NCI-H2171 treated with DMSO at 0.1 percent for 48 hours (cell line): ENCODE measurements around the gene NCOA6.
"Not testable (repeated sequence)": the region's sequence is repeated elsewhere in the genome, so short reads cannot be mapped to it uniquely, and the experiment has no call there.

Source experiments
- DNase-seq: peaks from one replicate; lab custom pipeline; 2025; lab: John Stamatoyannopoulos, UW

Gene NCOA6

GRCh38 chr20:34829191-34829590, 3.7 kb upstream of the NCOA6 start:
- DNase-seq = no peak

GRCh38 chr20:34824806-34825529, 483 bp downstream of the NCOA6 start:
- DNase-seq = peak; percentile 68

DNA sequence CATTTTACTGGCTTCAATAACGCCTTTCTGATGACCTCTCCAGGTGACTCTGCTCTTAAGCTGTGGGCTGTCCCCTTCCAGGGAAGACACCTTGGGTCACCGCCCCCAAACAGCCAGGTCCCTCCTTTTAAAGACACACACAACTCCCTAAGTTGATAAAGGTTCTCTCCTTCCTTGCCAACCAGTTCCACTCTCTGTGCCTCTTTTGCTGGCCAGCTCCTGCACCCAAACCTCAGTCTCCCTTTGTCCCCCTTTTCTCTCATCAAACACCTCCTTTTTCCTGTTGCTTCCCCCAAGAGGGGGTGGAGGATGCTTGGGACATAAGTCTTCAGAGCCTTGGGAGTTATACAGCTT, 1.0 kb downstream of the NCOA6 start:
- peak; percentile 56 for DNase-seq

DNA sequence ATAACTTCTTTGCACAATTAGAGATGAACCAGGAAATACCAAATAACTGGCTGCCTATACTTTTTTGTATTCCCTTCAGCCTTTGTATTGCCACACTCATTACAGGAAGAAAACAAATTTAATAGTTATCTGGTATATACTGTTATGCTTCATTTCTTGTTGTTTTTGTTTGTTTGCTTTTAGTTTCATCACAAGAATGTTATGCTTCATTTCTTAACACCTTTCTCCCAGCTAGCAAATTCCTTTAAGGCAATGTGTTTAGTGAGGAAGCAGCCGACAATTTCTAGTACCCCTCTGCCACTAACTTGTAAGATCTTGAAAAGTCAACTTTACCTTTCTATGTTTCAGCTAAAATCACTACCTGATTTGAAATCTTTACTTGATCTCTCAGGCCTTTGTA, 1.4 kb downstream of the NCOA6 start:
- DNase-seq = no peak

DNA sequence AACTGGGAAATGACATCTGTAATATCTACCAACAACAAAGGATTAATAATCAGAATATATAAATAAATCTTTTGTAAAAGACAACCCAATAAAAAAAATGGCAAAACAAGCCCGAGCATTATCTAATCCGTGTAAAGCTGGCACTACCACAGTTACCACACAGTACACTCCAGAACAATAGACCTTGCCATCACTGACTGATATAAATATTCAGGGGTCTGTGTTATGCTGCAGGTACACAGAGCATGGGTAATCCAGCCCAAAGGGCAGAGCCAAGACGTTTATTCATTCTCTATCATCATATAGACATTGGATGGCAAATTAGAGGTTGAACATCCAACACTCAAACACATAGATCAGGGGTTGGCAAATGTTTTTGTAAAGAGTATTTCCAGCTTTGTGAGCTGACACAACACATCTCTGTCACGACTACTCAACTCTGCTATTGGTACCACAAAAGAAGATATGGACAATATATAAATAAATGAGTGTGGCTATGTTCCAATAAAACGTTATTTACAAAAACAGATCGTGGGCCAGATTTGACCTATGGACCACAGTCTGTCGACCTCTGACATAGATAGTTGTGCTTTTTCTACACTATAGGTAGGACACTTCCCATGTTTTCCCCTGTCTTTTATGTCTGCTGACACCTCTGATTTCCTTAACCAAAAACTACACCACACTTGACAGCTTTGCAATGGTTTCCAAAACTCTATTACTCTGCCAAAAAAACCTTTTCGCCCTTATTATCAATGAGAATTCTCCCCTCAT, 4.5 kb downstream of the NCOA6 start:
- DNase-seq = no peak

DNA sequence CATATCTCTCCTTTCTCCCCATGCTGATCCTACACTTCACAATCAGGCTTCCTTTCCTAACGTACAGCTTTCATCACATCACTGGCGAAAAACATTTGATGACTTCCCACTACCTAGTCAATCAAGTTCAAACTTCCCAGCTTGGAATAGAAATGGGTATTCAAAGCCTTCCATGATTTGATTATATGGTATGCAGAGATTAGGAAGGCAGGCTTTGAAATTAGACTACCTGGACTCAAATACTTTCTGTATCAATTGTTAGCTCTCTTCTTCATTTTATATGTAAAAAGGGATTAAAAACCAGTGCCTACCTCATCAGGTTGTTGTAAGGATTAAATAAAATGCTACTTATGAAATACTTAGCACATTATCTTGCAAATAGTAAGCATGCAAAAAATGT, 7.7 kb downstream of the NCOA6 start:
- DNase-seq = no peak

GRCh38 chr20:34817072-34817471, 8.4 kb downstream of the NCOA6 start:
- no peak for DNase-seq

DNA sequence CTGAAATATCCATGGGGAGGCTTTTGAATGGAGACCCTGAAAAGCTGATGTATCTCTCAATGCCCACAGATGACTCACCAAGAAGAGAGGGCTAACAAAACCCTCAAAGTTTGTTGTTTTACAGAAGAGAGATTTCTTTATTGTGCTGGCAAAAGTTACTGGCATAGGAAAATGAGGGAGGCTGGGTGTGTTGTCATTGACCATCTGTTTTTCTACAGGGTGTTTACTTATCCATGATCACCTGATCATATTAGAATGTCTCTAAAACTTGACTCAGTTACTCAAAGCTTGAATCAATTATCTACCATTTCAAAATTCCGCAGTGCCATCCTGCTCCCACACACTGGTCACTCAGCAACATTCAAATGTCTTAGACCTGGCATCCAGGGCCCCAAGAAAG, 9.8 kb downstream of the NCOA6 start:
- no peak for DNase-seq

- no peak for DNase-seq
Observed at GRCh38 chr20:34808583-34808982, 16.9 kb downstream of the NCOA6 start.

DNA sequence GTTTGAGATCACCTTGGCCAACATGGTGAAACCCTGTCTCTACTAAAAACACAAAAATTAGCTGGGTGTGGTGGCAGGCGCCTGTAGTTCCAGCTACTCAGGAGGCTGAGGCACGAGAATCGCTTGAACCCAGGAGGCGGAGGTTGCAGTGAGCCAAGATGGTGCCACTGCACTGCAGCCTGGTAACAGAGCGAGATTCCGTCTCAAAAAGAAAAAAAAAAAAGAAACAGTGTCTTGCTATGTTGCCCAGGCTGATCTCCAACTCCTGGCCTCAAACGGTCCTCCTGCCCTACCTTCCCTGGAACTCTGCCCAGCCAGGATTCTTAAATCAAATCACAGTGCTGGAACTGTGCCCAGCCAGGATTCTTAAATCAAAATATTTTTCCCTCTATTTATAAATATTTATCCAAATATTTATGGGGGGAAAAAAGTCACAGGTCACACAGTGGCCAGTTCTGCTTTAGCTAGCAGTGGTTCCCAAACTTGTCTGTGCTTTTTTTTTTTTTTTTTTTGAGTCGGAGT, 17.4 kb downstream of the NCOA6 start:
- not testable (repeated sequence) for DNase-seq

- no peak for DNase-seq
Observed at GRCh38 chr20:34806255-34806654, 19.2 kb downstream of the NCOA6 start.

- DNase-seq = no peak
Observed at GRCh38 chr20:34798871-34799270, 26.6 kb downstream of the NCOA6 start.

DNA sequence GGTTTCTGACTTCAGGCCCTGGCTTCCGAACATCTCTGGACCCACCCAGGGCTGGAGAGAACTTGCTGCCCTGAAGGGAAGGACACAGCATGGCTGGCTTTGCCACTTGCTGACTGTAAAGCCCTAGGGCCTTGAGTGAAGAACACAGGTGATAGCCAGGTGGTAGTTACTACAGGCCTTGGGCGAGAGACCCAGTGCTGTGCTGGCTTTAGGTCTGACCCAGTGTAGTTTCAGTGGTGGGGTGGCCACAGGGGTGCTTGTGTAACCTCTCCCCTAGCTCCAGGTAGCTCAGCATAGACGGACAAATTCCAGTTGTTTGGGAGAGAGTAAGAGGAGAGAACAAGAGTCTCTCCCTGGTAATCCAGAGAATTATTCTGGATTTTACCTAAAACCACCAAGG, 27.1 kb downstream of the NCOA6 start:
- no peak for DNase-seq

GRCh38 chr20:34797012-34797995, 28.1 kb downstream of the NCOA6 start:
- DNase-seq = no peak

DNA sequence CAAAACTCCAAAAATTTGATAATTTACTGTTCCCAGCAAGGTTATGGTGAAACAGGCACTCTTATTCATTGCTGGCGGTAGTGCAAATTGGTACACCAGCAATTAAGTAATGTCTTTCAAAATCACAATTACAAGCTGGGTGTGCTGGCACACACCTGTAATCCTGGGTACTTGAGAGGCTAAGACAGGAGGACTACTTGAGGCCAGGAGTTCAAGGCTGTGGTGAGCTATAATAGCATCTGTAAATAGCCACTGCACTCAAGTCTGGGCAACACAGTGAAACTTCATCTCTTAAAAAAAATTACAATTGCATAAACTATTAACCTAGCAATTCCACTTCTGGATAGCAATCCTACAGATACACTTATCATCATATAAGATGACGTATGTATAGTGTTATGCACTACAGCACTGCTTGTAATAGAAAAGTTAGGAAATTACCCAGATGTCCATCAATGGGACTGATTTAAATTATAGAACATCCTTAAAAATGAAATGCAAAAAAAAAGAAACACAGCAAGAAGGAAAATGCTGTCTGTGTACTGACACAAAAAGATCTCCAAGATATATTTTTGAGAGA, 31.4 kb downstream of the NCOA6 start:
- no peak for DNase-seq

DNA sequence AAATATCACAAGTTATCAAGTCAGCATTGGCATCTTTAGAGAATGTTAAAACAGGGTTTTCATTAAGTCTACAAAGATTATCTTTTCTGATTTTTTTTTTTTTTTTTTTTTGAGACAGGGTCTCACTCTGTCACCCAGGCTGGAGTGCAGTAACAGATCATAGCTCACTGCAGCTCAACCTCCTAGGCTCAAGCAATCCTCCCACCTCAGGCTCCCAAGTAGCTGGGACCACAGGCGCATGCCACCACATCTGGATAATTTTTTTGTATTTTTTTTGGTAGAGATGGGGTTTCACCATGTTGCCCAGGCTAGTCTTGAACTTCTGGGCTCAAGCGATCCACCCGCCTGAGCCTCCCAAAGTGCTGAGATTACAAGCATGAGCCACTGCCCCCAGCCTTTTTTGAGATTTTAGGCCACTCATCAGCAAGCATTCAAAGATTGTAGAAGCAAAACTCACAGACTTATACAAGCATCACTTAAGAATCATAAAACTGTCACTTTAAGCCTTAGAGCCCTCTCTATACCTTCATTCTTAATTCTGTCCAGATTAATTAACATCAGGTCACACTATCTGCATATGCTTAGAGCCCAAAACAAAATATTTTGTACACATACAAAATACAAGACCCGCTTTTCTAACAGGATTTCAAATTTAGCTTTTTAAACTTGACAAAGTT, 32.6 kb downstream of the NCOA6 start:
- DNase-seq = no peak

GRCh38 chr20:34791289-34792020, 34.0 kb downstream of the NCOA6 start:
- DNase-seq = peak; percentile 54

DNA sequence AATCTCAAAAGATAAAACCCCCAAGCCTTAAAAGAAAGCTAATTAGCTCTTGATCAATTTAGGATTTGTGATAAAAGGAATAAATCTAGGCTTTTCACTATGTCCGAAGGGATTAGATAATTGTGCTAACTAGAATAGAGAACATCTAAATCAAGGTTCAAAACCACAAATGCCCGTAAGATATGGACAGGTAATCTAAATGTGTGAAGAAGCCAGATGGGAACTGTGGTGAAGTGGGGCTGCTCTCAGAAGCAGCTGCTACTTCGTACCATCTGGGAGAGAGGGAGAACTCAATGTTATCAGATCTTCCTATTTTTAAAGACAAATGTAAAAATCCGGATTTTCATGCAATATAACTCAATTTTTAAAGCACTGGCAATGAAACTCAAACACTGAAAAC, 44.2 kb downstream of the NCOA6 start:
- peak; percentile 88 for DNase-seq

DNA sequence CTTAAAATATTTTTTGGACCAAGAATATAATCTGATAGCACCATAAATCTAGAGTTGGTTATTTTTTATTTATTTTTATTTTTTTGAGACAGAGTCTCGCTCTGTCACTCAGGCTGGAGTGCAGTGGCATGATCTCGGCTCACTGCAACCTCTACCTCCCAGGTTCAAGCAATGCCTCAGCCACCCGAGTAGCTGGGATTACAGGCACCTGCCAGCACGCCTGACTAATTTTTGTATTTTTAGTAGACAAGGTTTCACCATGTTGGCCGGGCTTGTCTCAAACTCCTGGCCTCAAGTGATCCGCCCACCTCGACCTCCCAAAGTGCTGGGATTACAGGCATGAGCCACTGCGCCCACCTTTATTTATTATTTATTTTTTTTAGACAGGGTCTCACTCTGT, 45.2 kb downstream of the NCOA6 start:
- not testable (repeated sequence) for DNase-seq

DNA sequence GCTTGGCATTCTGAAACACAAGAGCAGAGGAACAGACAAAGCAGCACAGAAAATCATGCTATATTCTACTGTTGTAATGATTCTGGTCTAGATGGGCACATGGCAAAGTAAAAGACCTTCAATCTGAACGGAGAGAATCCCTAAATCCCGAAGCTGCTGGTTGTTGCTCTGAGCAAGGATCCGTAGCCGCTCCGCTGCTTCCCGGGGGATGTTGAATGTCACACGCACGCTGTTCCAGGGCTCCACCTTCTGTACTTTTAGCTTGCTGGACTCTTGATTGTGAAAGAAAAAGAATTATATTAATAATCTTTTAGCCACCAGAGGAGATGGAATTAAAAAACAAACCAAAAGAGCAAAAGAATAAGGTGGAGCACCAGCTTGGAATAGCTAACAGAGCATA, 49.3 kb downstream of the NCOA6 start:
- no peak for DNase-seq

- no peak for DNase-seq
Observed at GRCh38 chr20:34774886-34775285, 50.6 kb downstream of the NCOA6 start.
